HT1080 (cell line): Measurements from ENCODE around the gene PHOSPHO2. TPM values are rescaled to one million over a fixed set of nuclear protein-coding genes. Genes with fewer than 3 reads are reported as not detected.
"Not testable (repeated sequence)": the region's sequence is repeated elsewhere in the genome, so short reads cannot be mapped to it uniquely, and the experiment has no call there.

Experiments used
- DNase-seq: peaks from one replicate; pipeline ENCODE4 v3.0.0-alpha.2; 2015; ENCODE audit warnings: low read depth
- total RNA-seq: library from RNA; depleted of rRNA; stranded (reverse); fragments of >200 nt; shearing (Covaris generic); gene quantifications from 2 replicates; pipeline ENCODE4 v1.2.3, GENCODE V29; 2014

Gene PHOSPHO2
- total RNA-seq, 1 experiment from 2014 or later: 5.8 TPM

- peak; percentile 13 for DNase-seq
Observed at GRCh38 chr2:169683425-169684134, 10.7 kb upstream of the PHOSPHO2 start.

DNA sequence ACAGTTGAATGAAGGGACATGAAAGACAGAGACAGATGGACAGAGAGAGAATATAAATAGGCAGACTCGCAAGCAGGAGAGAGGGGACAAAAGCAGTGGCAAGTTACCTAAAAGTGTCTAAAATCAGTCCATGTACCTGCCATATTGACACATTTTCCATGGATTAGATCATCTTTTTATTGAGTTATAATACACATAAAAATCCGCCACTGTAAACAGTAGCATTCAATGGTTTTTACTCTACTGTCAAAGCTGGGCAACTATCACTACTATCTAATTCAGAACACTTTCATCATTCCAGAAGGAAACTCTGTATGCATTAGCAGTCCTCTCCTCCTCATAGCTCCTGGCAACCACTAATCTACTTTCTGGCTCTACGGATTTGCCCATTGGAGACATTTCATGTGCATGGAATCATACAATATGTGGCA, 10.1 kb upstream of the PHOSPHO2 start:
- no peak for DNase-seq

DNA sequence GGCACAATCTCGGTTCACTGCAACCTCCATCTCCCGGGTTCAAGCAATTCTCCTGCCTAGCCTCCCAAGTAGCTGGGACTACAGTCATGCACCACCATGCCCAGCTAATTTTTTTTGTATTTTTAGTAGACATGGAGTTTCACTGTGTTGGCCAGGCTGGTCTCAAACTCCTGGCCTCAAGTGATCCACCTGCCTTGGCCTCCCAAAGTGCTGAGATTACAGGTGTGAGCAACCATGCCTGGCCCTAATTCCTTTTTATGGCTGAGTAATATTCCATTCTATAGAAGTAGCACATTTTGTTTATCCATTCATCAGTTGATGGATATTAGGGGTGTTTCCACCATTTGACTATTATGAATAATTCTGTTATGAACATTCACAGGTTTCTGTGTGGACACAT, 9.6 kb upstream of the PHOSPHO2 start:
- not testable (repeated sequence) for DNase-seq

- DNase-seq: not testable (repeated sequence)
Observed at GRCh38 chr2:169686825-169687224, 7.4 kb upstream of the PHOSPHO2 start.

DNA sequence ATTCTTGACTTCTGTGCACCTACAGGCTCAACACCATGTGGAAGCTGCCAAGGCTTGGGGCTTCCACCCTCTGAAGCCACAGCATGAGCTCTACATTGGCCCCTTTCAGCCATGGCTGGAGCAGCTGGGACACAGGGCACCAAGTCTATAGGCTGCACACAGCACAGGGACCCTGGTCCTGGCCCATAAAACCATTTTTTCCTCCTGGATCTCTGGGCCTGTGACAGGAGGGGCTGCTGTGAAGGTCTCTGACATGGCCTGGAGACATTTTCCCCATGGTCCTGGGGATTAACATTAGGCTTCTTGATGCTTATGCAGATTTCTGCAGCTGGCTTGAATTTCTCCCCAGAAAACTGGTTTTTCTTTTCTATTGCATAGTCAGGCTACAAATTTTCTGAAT, 6.3 kb upstream of the PHOSPHO2 start:
- DNase-seq: not testable (repeated sequence)

- DNase-seq: no peak
Observed at GRCh38 chr2:169690958-169691357, 3.3 kb upstream of the PHOSPHO2 start.

DNA sequence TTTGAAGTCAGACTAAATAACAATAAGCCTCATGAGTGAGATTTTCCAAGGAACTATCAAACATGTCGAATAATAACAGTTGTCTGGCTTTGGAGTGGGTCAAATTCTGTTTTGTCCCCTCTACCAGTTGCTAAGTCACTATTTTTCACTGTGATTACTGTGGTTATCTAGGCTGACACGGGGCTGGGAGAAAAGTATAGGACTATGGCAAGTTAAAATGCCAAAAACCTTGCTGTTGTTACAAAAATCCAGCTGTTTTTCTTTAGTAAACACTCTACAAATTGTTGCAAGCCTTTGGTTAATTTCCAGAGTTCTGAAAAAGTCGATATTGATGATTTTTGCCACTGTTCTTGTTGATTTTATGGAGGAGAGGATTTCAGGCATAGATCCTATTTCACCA, 1.6 kb upstream of the PHOSPHO2 start:
- DNase-seq: no peak

GRCh38 chr2:169693360-169693759, 909 bp upstream of the PHOSPHO2 start:
- no peak for DNase-seq

DNA sequence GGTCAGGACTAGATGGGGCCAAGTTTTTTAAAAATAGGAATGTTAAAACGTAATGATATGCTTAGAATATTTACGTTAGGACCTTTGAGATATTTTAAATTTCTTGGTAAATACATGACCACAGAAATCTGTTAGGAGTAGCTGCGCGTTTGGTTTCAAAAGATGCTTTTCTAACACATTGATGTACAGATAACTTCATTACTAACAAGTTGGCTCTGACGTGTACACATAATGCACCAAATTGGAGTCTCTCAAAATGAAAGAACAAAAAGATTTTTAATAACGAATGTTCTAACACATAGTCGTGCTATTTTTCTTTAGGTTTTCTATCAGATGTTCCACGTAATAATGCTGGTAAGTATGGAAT, 608 bp downstream of the PHOSPHO2 start:
- DNase-seq: no peak

GRCh38 chr2:169696381-169696780, 2.1 kb downstream of the PHOSPHO2 start:
- no peak for DNase-seq

GRCh38 chr2:169699173-169699572, 4.9 kb downstream of the PHOSPHO2 start:
- DNase-seq: not testable (repeated sequence)

- no peak for DNase-seq
Observed at GRCh38 chr2:169702996-169703395, 8.7 kb downstream of the PHOSPHO2 start.

DNA sequence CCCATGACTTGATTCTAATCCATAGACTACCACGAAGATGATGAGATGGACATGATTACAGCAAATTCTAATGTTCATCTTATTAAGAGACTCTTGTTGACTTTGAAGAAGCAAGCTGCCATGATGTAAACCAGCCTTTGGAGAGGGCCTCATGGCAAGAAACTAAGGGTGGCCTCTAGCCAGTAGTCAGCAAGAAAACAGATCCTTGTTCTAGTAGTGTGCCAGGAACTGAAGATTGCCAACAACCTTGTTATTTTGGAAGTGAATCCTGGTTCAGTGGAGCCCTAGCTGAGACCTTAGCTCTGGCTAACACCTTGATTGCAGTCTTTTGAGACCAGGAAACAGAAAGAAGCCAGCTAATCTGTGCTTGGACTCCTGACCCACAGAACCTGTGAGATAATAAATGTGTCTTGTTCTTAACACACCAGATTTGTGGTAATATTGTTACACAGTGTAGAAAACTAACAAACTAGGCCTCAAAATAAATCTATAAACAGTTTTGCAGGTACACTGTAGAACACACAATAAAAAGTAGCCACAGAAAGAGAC, 10.0 kb downstream of the PHOSPHO2 start:
- DNase-seq: no peak

GRCh38 chr2:169705927-169706326, 11.7 kb downstream of the PHOSPHO2 start:
- no peak for DNase-seq

- no peak for DNase-seq
Observed at GRCh38 chr2:169707626-169708025, 13.4 kb downstream of the PHOSPHO2 start.

GRCh38 chr2:169709331-169709730, 15.1 kb downstream of the PHOSPHO2 start:
- DNase-seq: no peak

- DNase-seq: no peak
Observed at GRCh38 chr2:169709981-169710380, 15.7 kb downstream of the PHOSPHO2 start.

GRCh38 chr2:169711751-169712509, 17.7 kb downstream of the PHOSPHO2 start:
- DNase-seq: peak; percentile 20

GRCh38 chr2:169712791-169713227, 18.5 kb downstream of the PHOSPHO2 start:
- no peak for DNase-seq

GRCh38 chr2:169713331-169713730, 19.1 kb downstream of the PHOSPHO2 start:
- no peak for DNase-seq

DNA sequence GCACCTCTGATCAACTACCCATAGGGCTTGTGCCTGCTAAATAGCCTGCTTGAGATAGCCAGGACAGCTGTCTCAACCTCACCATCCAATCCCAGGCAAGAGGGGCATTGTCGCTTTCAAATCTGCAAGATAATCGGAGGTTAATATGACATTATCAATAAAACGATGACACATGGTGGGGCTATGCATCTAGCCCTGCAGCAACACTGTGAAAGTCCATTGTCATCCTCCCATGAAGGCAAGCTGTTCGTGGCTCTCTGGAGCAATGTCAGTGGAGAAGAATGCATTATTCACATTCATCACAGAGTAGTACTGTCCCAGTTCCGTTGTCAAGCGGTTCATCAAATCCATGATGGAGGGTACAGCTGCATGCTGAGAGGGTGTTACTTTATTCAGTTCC, 20.4 kb downstream of the PHOSPHO2 start:
- no peak for DNase-seq
